Neural cell (in vitro differentiated cells): ENCODE results near the gene BTBD9. TPM values are rescaled to one million over a fixed set of nuclear protein-coding genes. Genes with fewer than 3 reads are reported as not detected.

Experiments
- H2AFZ ChIP-seq: fragments of 200-600, 300-800 bp; sonication (generic), shearing (Covaris generic); 2 replicates; pipeline ENCODE4 v1.6.0; 2014; ENCODE audit warnings: low read depth, mild to moderate bottlenecking, antibody characterized with exemption, low read length, moderate library complexity
- H3F3A ChIP-seq: fragments of 200-600 bp; shearing (Covaris generic); 2 replicates; pipeline ENCODE4 v1.6.1; 2016; ENCODE audit warnings: mild to moderate bottlenecking, moderate library complexity, mixed read lengths, antibody characterized with exemption, low read length; ENCODE audit not compliant: insufficient read depth, poor library complexity, severe bottlenecking
- H3K27ac ChIP-seq: fragments of 200-600, 300-800 bp; sonication (generic), shearing (Covaris generic); 2 replicates; pipeline ENCODE4 v1.5.1; 2014; ENCODE audit warnings: mild to moderate bottlenecking, low read length, moderate library complexity
- H3K27me3 ChIP-seq: fragments of 300-800, 200-600 bp; sonication (generic), shearing (Covaris generic); 2 replicates; pipeline ENCODE4 v1.6.0; 2014; ENCODE audit warnings: mild to moderate bottlenecking, low read depth, low read length, moderate library complexity; ENCODE audit not compliant: insufficient read depth
- H3K36me3 ChIP-seq: fragments of 300-800, 200-600 bp; sonication (generic), shearing (Covaris generic); 2 replicates; pipeline ENCODE4 v1.5.1; 2014; ENCODE audit warnings: mild to moderate bottlenecking, antibody characterized with exemption, low read length, moderate library complexity; ENCODE audit not compliant: insufficient read depth
- H3K4me2 ChIP-seq: fragments of 300-800, 200-600 bp; sonication (generic), shearing (Covaris generic); 2 replicates; pipeline ENCODE4 v1.6.0; 2014; ENCODE audit warnings: mild to moderate bottlenecking, low read length
- H3K4me3 ChIP-seq: fragments of 300-800, 200-600 bp; sonication (generic), shearing (Covaris generic); 2 replicates; pipeline ENCODE4 v1.5.1; 2014; ENCODE audit warnings: mild to moderate bottlenecking, low read length, moderate library complexity
- H3K79me2 ChIP-seq: fragments of 200-600 bp; shearing (Covaris generic); replicated peaks from 2 replicates; pipeline ENCODE4 v1.6.0; 2014; ENCODE audit warnings: mild to moderate bottlenecking, low read length, moderate library complexity; ENCODE audit not compliant: insufficient read depth
- H3K9ac ChIP-seq: fragments of 300-800, 200-600 bp; sonication (generic), shearing (Covaris generic); 2 replicates; pipeline ENCODE4 v1.6.1; 2016; ENCODE audit warnings: mild to moderate bottlenecking, low read length, mixed read lengths
- H3K9me2 ChIP-seq: fragments of 200-600 bp; shearing (Covaris generic); 2 replicates; pipeline ENCODE4 v1.6.1; 2016; ENCODE audit warnings: mild to moderate bottlenecking, low read length, mixed read lengths; ENCODE audit not compliant: insufficient read depth
- H3K9me3 ChIP-seq: fragments of 200-600, 300-800 bp; sonication (generic), shearing (Covaris generic); 2 replicates; pipeline ENCODE4 v1.6.1; 2016; ENCODE audit warnings: mild to moderate bottlenecking, mixed run types, low read length, moderate library complexity, mixed read lengths
- H4K20me1 ChIP-seq: fragments of 200-600 bp; shearing (Covaris generic); 2 replicates; pipeline ENCODE4 v1.6.1; 2016; ENCODE audit warnings: mild to moderate bottlenecking, mixed run types; ENCODE audit not compliant: insufficient read depth
- EP300 ChIP-seq: fragments of 450-650 bp; conservative IDR thresholded peaks from 2 replicates; pipeline ENCODE4 v1.6.1; 2014; ENCODE audit warnings: antibody characterized with exemption, mild to moderate bottlenecking, moderate library complexity; ENCODE audit not compliant: poor library complexity, severe bottlenecking
- EZH2 ChIP-seq: fragments of 200-600, 300-800 bp; shearing (Covaris generic), sonication (generic); IDR thresholded peaks from 2 replicates; pipeline ENCODE4 v1.6.1; 2014; ENCODE audit warnings: antibody characterized with exemption, low read length, borderline replicate concordance, mild to moderate bottlenecking; ENCODE audit not compliant: insufficient read depth, poor library complexity, severe bottlenecking
- MXI1 ChIP-seq: fragments of 450-650 bp; conservative IDR thresholded peaks from 2 replicates; pipeline ENCODE4 v1.6.1; 2014; ENCODE audit warnings: antibody characterized with exemption, mild to moderate bottlenecking; ENCODE audit not compliant: poor library complexity, severe bottlenecking
- POLR2AphosphoS5 ChIP-seq: IDR thresholded peaks from 2 replicates; pipeline ENCODE4 v1.6.1; 2012
- RAD21 ChIP-seq: fragments of 450-650 bp; conservative IDR thresholded peaks from 2 replicates; pipeline ENCODE4 v1.6.1; 2014; ENCODE audit warnings: antibody characterized with exemption, mild to moderate bottlenecking, moderate library complexity
- REST ChIP-seq: IDR thresholded peaks from 2 replicates; pipeline ENCODE4 v1.6.1; 2012; ENCODE audit warnings: borderline replicate concordance
- SMC3 ChIP-seq: fragments of 450-650 bp; conservative IDR thresholded peaks from 2 replicates; pipeline ENCODE4 v1.6.1; 2014; ENCODE audit warnings: antibody characterized with exemption, mild to moderate bottlenecking, moderate library complexity; ENCODE audit not compliant: poor library complexity
- TAF1 ChIP-seq: IDR thresholded peaks from 2 replicates; pipeline ENCODE4 v1.6.1; 2012; ENCODE audit warnings: low read depth
- polyA plus RNA-seq: library from polyadenylated mRNA; depleted of rRNA; stranded (reverse); fragments of >200 nt; gene quantifications from 2 replicates; pipeline ENCODE4 v1.2.3, GENCODE V29; 2014
- TF ChIP-seq, protein P1 (sequence below): fragments of 450-650 bp; IDR thresholded peaks from 2 replicates; pipeline ENCODE4 v1.5.1; 2014; ENCODE audit warnings: antibody characterized with exemption, mild to moderate bottlenecking, moderate library complexity; ENCODE audit not compliant: poor library complexity, severe bottlenecking

Gene BTBD9
- polyA plus RNA-seq, 1 donor from 2014 or later: 6.2 TPM

- H3K4me3 ChIP-seq: no peak overlapping the region
- no peak overlapping the region for H2AFZ ChIP-seq
- no peaks in the 10 kb centered on the region for H3K36me3 ChIP-seq
- TF ChIP-seq, protein P1, sequence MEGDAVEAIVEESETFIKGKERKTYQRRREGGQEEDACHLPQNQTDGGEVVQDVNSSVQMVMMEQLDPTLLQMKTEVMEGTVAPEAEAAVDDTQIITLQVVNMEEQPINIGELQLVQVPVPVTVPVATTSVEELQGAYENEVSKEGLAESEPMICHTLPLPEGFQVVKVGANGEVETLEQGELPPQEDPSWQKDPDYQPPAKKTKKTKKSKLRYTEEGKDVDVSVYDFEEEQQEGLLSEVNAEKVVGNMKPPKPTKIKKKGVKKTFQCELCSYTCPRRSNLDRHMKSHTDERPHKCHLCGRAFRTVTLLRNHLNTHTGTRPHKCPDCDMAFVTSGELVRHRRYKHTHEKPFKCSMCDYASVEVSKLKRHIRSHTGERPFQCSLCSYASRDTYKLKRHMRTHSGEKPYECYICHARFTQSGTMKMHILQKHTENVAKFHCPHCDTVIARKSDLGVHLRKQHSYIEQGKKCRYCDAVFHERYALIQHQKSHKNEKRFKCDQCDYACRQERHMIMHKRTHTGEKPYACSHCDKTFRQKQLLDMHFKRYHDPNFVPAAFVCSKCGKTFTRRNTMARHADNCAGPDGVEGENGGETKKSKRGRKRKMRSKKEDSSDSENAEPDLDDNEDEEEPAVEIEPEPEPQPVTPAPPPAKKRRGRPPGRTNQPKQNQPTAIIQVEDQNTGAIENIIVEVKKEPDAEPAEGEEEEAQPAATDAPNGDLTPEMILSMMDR: no peak
- TF ChIP-seq EZH2 (no peak), SMC3 (no peak), MXI1 (no peak), RAD21 (no peak), REST (no peak), TAF1 (no peak), POLR2AphosphoS5 (no peak), EP300 (no peak)
- no peak overlapping the region for H3K27ac ChIP-seq
- no peaks in the 10 kb centered on the region for H4K20me1 ChIP-seq
- no peak overlapping the region for H3K4me2 ChIP-seq
- no peaks in the 10 kb centered on the region for H3K79me2 ChIP-seq
- no peak overlapping the region for H3K9ac ChIP-seq
- no peaks in the 10 kb centered on the region for H3K27me3 ChIP-seq
- H3K9me2 ChIP-seq: no peaks in the 10 kb centered on the region
- H3F3A ChIP-seq: no peaks in the 10 kb centered on the region
- no peaks in the 10 kb centered on the region for H3K9me3 ChIP-seq
Measured at GRCh38 chr6:38148606-38149005, 491.1 kb downstream of the BTBD9 start.

GRCh38 chr6:38146734-38147027, 493.0 kb downstream of the BTBD9 start:
- H3K9me2 ChIP-seq: no peaks in the 10 kb centered on the region
- H3K9me3 ChIP-seq: no peaks in the 10 kb centered on the region
- no peaks in the 10 kb centered on the region for H3F3A ChIP-seq
- H3K4me3 ChIP-seq: no peak overlapping the region
- H3K79me2 ChIP-seq: no peaks in the 10 kb centered on the region
- H3K9ac ChIP-seq: no peak overlapping the region
- H4K20me1 ChIP-seq: no peaks in the 10 kb centered on the region
- no peak overlapping the region for H2AFZ ChIP-seq
- H3K36me3 ChIP-seq: no peaks in the 10 kb centered on the region
- no peak overlapping the region for H3K4me2 ChIP-seq
- H3K27ac ChIP-seq: no peak overlapping the region
- no peak for TF ChIP-seq POLR2AphosphoS5
- no peak for TF ChIP-seq RAD21
- no peak for TF ChIP-seq SMC3
- no peak for TF ChIP-seq EZH2
- no peak for TF ChIP-seq REST
- TF ChIP-seq TAF1: no peak
- TF ChIP-seq, protein P1: no peak
- no peaks in the 10 kb centered on the region for H3K27me3 ChIP-seq
